Rectal smooth muscle tissue (tissue), 1 donor: ENCODE measurements around the gene LRCOL1.

ENCODE experiments used
- H3K27ac ChIP-seq: one replicate; pipeline ENCODE4 v1.7.0; 2013; ENCODE audit warnings: low read depth, low read length, inconsistent platforms
- H3K27me3 ChIP-seq: one replicate; pipeline ENCODE4 v1.7.0; 2013; ENCODE audit warnings: low read length; ENCODE audit not compliant: control insufficient read depth, insufficient read depth
- H3K36me3 ChIP-seq: one replicate; pipeline ENCODE4 v1.7.0; 2013; ENCODE audit warnings: low read length; ENCODE audit not compliant: control insufficient read depth, insufficient read depth
- H3K4me1 ChIP-seq: one replicate; pipeline ENCODE4 v1.7.0; 2013; ENCODE audit warnings: low read length; ENCODE audit not compliant: control insufficient read depth, insufficient read depth
- H3K4me3 ChIP-seq: one replicate; pipeline ENCODE4 v1.7.0; 2013; ENCODE audit warnings: low read length
- H3K9ac ChIP-seq: one replicate; pipeline ENCODE4 v1.7.0; 2013; ENCODE audit warnings: low read length

Gene LRCOL1

GRCh38 chr12:132579744-132580143 is 30.6 kb downstream of the LRCOL1 start:
- H3K4me3 ChIP-seq: no peak overlapping the region
- H3K27ac ChIP-seq: no peak overlapping the region
- H3K4me1 ChIP-seq: no peaks in the 10 kb centered on the region
- no peaks in the 10 kb centered on the region for H3K27me3 ChIP-seq
- H3K36me3 ChIP-seq: peaks cover 7% of the 10 kb centered on the region
- H3K9ac ChIP-seq: no peak overlapping the region

- H3K9ac ChIP-seq: no peak overlapping the region
- H3K4me1 ChIP-seq: no peaks in the 10 kb centered on the region
- peaks cover 9% of the 10 kb centered on the region for H3K36me3 ChIP-seq
- no peak overlapping the region for H3K4me3 ChIP-seq
- no peaks in the 10 kb centered on the region for H3K27me3 ChIP-seq
- no peak overlapping the region for H3K27ac ChIP-seq
Measured at GRCh38 chr12:132578826-132579225, 31.6 kb downstream of the LRCOL1 start.

- peaks cover 9% of the 10 kb centered on the region for H3K36me3 ChIP-seq
- no peaks in the 10 kb centered on the region for H3K27me3 ChIP-seq
- H3K4me3 ChIP-seq: no peak overlapping the region
- no peaks in the 10 kb centered on the region for H3K4me1 ChIP-seq
- H3K27ac ChIP-seq: no peak overlapping the region
- no peak overlapping the region for H3K9ac ChIP-seq
Measured at GRCh38 chr12:132578118-132578517, 32.3 kb downstream of the LRCOL1 start.

GRCh38 chr12:132577191-132577920 is 33.0 kb downstream of the LRCOL1 start:
- H3K4me1 ChIP-seq: no peaks in the 10 kb centered on the region
- peaks cover 9% of the 10 kb centered on the region for H3K36me3 ChIP-seq
- no peak overlapping the region for H3K9ac ChIP-seq
- no peaks in the 10 kb centered on the region for H3K27me3 ChIP-seq
- H3K27ac ChIP-seq: no peak overlapping the region
- H3K4me3 ChIP-seq: no peak overlapping the region

- H3K27ac ChIP-seq: no peak overlapping the region
- H3K4me1 ChIP-seq: no peaks in the 10 kb centered on the region
- H3K4me3 ChIP-seq: no peak overlapping the region
- no peaks in the 10 kb centered on the region for H3K27me3 ChIP-seq
- H3K36me3 ChIP-seq: peaks cover 9% of the 10 kb centered on the region
- H3K9ac ChIP-seq: no peak overlapping the region
Measured at GRCh38 chr12:132576701-132577100, 33.7 kb downstream of the LRCOL1 start.

GRCh38 chr12:132575661-132576060 is 34.7 kb downstream of the LRCOL1 start:
- Histone ChIP-seq H3K9ac (no peak overlapping the region), H3K27ac (no peak overlapping the region), H3K36me3 (peaks cover 9% of the 10 kb centered on the region), H3K4me1 (no peaks in the 10 kb centered on the region), H3K27me3 (no peaks in the 10 kb centered on the region), H3K4me3 (no peak overlapping the region)

- H3K36me3 ChIP-seq: peaks cover 9% of the 10 kb centered on the region
- H3K4me3 ChIP-seq: no peak overlapping the region
- H3K27me3 ChIP-seq: no peaks in the 10 kb centered on the region
- no peak overlapping the region for H3K9ac ChIP-seq
- no peak overlapping the region for H3K27ac ChIP-seq
- no peaks in the 10 kb centered on the region for H3K4me1 ChIP-seq
Measured at GRCh38 chr12:132574271-132574996, 35.9 kb downstream of the LRCOL1 start.

- H3K27ac ChIP-seq: no peak overlapping the region
- H3K27me3 ChIP-seq: no peaks in the 10 kb centered on the region
- no peaks in the 10 kb centered on the region for H3K4me1 ChIP-seq
- H3K36me3 ChIP-seq: peaks cover 4% of the 10 kb centered on the region
- no peak overlapping the region for H3K9ac ChIP-seq
- H3K4me3 ChIP-seq: no peak overlapping the region
Measured at GRCh38 chr12:132572801-132573760, 37.3 kb downstream of the LRCOL1 start.

GRCh38 chr12:132572106-132572505 is 38.3 kb downstream of the LRCOL1 start:
- Histone ChIP-seq H3K36me3 (peaks cover 3% of the 10 kb centered on the region), H3K27ac (no peak overlapping the region), H3K27me3 (no peaks in the 10 kb centered on the region), H3K9ac (no peak overlapping the region), H3K4me3 (no peak overlapping the region), H3K4me1 (no peaks in the 10 kb centered on the region)

GRCh38 chr12:132571598-132571997 is 38.8 kb downstream of the LRCOL1 start:
- H3K27ac ChIP-seq: no peak overlapping the region
- H3K4me1 ChIP-seq: no peaks in the 10 kb centered on the region
- H3K36me3 ChIP-seq: peaks cover 2% of the 10 kb centered on the region
- no peak overlapping the region for H3K4me3 ChIP-seq
- H3K9ac ChIP-seq: no peak overlapping the region
- no peaks in the 10 kb centered on the region for H3K27me3 ChIP-seq

- no peak overlapping the region for H3K4me3 ChIP-seq
- H3K9ac ChIP-seq: no peak overlapping the region
- H3K4me1 ChIP-seq: no peaks in the 10 kb centered on the region
- no peak overlapping the region for H3K27ac ChIP-seq
- H3K27me3 ChIP-seq: no peaks in the 10 kb centered on the region
- peaks cover 2% of the 10 kb centered on the region for H3K36me3 ChIP-seq
Measured at GRCh38 chr12:132571051-132571450, 39.3 kb downstream of the LRCOL1 start.

GRCh38 chr12:132570635-132571034 is 39.7 kb downstream of the LRCOL1 start:
- no peak overlapping the region for H3K4me3 ChIP-seq
- H3K9ac ChIP-seq: no peak overlapping the region
- H3K4me1 ChIP-seq: no peaks in the 10 kb centered on the region
- no peaks in the 10 kb centered on the region for H3K27me3 ChIP-seq
- peaks cover 5% of the 10 kb centered on the region for H3K36me3 ChIP-seq
- no peak overlapping the region for H3K27ac ChIP-seq
